Embryonic facial prominence (tissue), 1 donor: ENCODE measurements around the gene FTCD.

Experiments used
- DNase-seq: peaks from one replicate; pipeline ENCODE4 v3.0.0-alpha.2; 2016; ENCODE audit errors: extremely low spot score

FTCD gene

DNA sequence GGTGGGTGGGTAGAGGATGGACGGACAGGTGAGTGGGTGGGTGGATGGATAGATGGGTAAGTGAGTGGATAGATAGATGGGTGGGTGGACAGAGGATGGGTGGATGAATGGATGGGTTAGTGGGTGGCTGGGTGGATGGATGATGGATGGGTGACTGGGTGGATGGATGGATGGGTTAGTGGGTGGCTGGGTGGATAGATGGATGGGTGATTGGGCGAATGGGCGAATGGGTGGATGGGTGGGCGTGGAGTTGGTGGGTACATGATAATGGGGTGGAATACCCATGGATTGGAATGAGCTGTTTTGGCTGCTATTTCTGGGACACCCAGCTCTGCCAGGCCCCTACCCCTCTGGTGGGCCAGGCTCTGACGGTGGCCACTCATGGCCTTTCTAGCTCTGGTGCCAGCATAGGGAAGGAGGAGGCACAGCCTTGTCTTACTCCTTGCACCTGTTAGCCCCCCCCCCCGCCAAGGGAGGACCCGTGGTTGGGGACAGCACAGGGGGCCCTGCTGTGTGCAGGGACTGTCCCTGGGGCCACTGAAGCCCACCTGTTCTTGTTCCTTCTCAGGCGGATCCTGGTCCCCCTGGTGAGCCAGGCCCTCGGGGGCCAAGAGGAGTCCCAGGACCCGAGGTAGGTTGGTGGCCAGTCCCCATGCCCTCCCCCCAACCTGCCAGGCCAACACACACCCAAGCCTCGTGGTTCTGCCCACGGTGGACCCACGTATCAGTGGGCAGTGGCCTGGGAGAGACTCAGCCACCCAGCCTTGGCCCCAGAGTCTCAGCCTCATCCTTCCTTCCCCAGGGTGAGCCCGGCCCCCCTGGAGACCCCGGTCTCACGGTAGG, 31.1 kb downstream of the FTCD start:
- no peak for DNase-seq

DNA sequence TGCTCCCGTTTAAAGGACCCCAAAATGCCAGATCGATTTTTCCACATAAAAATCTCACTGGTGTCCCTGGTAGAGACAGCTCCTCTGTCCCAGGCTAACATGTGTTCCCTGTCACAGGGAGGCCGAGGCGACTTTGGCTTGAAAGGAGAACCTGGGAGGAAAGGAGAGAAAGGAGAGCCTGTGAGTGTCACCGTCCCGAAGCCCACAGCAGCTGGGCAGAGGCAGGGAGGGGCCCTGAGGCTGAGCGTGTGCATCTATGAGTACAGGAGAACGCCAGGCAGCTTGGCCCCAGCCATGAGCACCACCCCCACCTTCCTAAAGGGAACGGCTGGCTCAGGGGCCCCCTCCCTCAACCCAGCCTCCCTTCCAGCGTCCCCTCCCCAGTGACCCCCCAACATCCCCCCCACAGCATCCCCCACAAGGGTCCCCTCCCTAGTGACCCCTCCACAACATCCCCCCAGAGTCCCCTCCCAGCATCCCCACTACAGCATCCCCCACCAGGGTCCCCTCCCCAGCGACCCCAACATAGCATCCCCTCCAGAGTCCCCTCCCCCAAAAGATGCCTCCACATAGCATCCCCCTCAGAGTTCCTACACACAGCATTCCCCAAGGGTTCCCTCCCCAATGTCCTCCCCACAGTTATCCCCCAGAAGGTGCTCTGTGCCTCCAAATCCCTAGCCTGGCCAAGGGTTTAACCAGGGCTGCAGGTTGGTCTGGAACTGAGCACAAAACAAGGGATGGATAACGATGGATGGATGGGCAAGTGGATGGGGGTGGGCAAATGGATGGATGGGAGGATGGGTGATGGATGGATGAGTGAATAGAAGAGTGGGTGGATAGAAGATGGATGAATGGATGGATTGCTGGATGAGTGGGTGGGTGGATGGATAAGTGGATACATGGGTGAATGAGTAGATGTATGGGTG, 32.4 kb downstream of the FTCD start:
- no peak for DNase-seq

DNA sequence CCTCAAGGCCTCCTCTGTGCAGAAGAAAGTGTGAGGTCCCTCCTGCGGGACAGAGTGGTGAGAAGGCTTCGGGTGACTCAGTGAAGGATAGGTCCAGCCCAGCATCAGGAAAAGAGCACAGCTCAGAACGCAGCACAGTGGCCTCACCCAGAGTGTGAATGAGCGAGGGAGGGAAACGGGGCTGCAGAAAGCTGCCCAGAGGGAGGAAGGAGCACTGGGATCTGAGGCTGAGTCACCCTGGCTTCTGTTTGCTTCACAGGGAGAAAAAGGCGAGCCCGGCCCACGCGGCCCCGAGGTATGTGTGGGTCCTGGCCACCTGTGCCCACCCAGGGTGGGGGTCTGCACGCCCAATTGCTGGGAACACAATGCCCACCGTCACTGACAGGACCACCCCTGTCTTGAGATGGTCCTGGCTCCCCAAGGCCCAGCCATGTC, 33.1 kb downstream of the FTCD start:
- no peak for DNase-seq

DNA sequence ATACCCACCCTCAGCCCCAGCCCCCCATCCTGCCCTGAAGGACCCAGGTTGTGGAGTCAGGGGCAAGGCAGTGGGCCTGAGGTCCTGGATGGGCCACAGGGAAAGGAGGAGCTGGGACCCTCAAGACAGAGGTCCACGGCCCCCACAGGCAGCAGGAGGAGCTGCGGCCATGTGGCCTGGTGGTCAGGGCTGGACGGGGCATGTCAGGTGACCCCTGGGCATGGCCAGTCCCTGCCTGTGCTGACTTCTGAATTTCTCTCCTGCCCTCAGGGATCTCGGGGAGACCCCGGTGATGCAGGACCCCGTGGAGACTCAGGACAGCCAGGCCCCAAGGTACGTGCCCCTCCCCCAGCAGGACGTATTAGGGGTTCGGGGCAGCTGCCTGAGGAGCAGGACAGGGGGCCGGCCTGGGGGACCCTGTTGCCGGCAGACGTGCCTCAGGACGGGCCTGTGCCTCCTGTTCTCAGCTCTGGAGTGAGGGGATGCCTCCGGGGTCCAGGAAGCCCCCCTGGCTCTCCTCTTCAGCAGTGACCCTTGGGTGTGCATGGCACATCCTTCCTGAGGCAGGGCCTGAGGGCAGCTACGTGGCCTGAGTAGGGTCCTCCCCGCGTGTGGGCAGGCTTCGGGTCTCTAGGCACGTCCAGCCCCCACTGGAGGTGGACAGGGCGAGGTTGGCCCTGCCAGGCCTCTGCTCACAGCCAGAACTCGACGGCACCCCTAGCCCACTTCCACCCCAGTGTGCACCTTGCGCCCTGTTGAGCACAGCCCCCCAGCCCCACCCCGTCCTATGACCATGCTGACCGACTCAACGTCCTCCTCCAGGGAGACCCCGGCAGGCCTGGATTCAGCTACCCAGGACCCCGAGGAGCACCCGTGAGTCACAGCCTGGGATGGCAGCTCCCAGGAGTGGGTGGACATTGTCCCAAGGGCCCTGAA, 33.8 kb downstream of the FTCD start:
- DNase-seq = no peak

DNA sequence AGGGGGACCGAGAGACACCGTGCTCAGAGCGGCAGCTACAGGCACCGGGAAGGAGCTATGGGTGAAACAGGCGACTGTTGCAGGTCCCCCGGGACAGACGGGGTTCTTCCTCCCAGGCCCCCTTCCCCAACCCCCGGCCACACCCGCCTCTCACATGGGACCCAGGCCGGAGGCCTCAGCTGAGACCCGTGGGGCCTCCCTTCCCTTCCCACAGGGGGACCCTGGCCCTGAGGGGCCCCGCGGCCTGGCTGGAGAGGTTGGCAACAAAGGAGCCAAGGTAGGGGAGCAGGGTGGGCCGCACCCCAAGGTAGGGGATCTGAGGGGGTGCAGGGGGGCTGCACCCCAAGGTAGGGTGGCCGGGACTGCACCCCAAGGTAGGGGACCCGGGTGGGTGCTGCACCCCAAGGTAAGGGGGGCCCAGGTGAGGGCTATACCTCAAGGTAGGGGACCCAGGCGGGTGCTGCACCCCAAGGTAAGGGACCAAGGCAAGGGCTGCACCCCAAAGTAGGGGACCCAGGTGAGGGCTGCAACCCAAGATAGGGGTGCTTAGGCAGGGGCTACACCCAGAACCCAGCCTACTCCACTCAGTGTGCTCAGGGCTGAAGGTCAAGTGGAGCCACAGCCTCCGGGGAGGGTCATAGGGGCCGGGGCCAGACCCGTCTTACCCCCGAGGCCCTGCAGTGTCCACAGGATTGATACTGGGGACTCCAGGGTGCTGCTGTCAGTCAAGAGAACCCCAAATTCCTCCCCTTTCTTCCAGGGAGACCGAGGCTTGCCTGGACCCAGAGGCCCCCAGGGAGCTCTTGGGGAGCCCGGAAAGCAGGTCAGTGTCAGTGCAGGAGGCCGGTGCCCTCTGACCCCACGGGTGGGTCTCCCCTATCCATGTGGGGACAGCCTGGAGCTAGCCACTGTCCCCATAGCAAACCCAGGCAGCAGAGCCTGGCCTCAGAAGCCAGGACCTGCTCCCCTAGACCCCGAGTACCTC, 34.8 kb downstream of the FTCD start:
- DNase-seq = no peak

DNA sequence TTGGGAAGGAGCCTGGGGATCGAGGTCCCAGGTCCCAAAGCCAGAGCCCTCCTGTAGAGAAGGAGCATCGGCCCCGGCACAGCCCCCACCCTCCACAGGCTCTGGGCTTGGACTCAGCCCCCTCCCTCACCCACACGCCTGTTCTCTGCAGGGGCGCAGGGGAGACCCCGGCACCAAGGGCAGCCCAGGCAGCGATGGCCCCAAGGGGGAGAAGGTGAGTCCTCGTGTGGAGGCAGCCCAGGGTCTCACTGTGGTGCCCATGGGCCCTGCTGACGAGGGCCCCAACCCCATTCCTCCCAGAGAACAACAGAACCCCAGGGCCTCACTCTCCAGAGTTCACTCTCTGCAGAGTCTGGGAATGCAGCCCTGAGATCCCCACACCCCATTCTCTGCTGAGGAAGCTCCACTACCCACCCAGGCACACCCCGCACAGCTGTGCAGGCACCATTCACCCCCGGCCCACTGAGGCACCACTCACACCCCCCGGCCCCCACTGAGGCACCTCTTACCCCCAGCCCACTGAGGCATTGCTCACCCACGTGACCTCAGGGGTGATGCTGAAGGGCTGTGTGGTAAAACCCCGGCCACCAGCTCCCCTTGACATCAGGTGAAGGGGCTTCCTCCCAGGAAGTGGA, 35.6 kb downstream of the FTCD start:
- no peak for DNase-seq

DNA sequence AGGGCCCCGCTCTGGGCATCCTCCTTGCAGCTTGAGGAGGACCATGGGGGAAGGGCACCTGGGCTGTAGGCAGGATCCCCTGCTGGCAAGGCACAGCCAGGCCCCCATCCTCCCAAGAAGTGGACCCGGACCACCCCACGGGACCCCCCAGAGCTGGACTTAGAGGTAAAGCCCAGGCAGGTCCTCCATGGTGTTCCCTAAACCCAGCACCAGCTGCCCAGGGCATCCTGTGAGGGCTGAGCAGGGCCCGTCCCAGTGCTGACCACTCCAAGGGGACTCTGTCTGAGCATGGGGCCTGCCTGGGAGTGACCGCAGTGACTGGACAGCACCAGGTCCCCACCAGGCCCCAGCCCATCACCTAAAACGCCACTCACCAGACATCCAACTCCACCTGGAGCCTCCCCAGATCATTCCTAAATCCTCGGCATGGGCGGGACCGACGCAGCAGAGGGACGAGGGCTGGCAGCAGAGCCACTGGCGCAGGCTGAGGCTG, 36.2 kb downstream of the FTCD start:
- no peak for DNase-seq

DNA sequence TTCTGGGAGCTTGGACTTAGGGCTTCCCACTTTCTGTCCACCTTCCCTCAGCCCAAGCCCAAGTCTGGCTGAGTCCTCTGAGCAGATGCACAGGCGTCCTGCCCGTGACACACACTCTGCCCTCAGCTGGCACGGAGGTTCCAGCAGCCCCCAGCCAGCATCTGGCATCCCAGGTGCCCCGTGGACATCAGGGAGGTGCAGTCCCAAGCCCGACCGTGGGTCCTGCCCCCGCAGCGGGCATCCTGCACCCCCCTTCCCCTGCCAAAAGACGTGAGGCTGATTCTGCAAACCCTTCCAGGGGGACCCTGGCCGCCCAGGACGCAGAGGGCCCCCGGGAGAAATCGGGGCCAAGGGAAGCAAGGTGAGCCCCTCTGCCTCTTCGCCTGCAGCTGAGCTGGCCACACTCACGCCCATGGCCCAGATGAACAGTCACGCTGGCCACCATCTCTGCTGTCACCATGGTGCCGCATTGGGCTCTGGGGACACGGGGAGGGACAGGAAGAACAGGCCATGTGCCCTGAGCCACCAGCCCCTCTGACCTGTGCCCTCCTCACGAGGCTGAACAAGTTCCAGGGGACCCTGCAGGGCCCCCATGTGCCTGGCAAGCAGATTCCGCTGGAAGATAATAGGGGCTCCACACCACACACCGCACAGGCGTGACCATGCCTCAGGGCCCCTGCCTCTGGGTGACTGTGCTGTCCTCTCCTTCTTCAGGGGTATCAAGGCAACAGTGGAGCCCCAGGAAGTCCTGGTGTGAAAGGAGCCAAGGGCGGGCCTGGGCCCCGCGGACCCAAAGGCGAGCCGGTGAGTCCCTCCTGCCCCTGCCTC, 36.8 kb downstream of the FTCD start:
- DNase-seq = no peak

DNA sequence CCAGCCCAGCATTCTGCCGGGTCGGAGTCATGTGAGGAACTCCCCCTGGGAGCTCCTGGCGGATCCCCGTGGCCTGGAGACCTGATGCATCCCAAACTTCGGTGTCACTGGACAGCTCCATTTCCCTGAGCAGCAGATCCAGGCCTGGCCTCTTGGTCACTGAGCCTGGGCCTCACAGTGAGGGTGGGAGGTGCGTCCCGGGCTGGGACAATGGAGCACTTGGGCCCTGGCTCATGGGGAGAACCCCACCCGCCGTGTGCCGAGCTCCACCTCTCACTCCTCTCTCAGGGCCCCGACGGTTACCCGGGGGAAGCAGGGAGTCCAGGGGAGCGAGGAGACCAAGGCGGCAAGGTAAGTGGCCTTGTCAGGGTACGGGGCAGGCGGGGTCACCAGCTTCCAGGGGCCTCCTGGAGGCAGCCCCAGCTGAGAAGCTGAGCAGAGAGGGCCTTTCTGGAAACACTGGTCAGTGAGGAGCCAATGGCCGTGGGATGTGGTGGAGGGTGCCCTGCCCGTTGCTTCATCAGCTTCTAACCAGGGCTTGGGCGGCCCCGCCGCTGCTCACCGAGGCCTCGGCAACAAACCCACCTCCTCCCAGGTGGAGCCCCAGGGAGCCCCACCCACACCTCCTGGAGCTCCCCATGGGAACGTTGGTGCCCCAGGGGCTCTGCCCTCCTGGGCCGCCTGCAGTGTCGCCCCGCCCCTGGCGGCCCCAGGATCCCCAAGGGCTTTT, 37.6 kb downstream of the FTCD start:
- no peak for DNase-seq

DNA sequence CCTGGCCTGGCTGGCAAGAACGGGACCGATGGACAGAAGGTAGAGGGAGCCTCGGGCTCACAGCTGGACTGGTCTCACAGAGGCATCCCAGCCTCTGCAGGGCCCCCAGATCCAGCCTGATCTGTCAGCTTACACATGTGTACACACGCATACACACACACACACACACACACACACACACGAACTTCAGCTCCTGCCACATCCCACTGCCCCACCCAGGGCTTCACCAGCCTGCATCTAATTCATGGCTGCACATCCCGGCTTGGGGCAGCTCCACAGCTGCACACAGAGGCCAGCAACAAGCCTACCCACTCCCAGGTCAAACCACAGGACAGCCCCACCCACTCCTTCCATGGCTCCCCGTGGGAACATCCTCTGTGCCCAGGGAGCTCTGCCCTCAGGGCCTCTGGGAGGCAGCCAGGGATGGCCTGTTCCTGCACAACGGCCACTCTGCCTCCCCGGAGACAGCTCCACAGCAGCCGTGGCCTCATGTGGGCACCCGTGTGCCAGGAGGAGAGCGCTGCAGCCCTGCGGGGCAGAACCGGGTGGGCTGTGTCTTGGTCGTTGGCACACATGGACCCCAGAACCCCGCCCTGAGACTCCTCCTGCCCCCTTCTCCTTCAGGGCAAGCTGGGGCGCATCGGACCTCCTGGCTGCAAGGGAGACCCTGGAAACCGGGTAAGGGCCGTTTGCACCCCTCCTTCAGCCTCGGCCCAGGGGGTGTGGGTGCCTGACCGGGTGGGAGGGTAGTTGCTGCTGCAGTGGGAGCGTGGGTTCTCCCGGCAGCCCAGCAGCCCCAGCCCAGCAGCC, 38.4 kb downstream of the FTCD start:
- DNase-seq = no peak

DNA sequence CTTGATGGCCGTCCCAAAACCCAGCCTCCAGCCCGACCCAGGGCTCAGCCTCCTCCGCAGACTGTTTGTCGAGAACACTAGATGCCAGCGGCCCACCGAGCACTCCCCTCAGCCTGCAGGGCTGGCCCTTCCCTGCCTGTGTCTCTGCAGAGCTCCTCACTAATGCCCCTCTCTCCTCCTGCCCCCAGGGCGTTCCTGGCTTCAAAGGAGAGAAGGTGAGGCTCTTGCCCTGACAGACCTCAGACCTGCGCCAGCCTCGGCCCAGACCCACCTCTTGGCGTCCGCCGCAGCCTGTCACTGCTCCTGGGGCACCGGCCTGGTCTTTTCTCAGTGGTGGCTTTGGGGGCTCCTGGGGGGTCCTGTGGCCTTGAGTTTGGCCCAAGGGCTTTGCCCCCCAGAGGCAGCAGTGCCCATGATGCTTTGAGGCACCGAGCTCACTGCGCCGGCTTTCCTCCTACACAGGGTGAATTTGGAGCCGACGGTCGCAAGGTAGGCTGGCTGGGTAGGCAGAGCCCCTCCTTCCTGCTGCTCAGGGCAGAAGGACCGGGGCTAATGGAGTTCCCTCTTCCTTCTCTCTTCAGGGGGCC, 39.1 kb downstream of the FTCD start:
- DNase-seq = no peak

DNA sequence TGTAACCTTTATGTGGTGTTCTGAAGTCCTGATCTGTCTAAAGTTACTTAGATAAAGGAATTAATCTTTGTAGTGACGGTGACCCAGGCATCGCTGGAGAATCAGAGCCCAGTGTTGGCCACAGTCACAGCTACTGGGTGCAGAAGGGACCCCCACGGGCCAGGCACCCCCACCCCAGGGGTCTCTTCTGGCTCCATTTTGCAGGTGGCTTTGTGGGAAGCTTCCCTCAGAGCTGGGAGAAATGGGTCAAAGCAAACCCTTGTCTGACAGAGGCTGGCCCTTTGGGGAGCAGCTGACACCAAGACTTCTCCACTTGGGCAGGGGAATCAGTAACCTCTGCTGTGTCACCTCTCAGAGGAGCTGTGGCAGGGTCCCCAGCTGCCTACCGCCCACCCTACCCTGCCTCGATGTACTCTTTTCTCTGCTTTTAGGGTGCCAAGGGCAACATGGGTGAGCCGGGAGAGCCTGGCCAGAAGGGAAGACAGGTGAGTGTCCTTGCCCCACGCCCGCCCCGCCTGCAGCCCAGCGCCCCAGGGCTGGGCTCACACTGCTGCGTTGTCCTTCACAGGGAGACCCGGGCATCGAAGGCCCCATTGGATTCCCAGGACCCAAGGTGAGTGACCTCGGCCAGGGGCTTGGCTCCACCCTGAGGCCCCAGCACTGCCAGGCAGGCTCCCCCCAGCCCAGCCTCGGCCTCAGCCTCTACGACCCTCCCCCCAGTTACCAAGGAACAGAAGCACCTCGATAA, 39.8 kb downstream of the FTCD start:
- no peak for DNase-seq

DNA sequence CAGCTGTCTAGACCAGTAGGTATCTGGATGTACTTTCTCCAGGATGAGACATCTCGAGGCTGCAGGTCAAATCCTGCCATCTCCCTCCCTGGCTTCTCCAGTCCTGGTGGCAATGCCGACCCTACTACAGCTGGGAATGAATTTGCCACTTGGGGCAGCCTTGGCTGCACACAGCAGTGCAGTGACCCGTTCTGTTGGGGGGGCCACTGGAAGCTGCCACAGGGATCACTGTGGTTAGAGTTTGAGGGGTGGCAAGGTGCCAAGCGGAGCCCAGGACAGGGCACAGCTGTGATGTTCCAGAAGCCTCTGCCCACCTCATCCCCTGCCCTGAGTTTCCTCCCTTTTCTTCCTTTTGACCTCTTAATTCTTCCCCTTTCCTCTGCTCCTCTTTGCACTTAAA, 40.4 kb downstream of the FTCD start:
- DNase-seq = no peak

DNA sequence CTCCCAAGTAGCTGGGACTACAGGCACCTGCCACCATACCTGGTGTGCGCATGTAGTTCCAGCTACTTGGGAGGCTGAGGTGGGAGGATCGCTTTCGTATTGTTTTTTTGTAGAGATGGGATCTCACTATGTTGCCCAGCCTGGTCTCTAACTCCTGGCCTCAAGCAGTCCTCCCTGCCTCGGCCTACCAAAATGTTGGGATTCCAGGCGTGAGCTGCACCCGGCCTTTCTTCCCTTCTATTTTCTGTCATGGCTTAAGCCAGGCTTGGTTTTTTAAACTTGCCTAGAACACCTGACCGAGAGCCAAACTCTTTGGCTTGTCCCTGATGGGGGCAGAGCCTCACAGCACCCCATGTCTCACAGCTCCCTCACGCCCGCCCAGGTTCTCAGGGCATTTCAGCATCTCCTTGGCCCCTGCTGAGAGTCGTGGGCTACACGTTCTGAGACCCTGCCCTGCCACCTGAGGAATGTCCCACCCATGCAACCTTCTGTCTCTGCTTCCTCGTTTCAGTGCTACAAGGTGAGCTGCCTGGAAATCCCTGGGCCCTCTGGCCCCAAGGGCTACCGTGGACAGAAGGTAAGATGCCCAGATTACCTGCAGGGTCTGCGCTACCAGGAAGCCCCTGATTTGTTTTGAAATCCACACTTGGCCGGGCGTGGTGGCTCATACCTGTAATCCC, 41.7 kb downstream of the FTCD start:
- DNase-seq = no peak

DNA sequence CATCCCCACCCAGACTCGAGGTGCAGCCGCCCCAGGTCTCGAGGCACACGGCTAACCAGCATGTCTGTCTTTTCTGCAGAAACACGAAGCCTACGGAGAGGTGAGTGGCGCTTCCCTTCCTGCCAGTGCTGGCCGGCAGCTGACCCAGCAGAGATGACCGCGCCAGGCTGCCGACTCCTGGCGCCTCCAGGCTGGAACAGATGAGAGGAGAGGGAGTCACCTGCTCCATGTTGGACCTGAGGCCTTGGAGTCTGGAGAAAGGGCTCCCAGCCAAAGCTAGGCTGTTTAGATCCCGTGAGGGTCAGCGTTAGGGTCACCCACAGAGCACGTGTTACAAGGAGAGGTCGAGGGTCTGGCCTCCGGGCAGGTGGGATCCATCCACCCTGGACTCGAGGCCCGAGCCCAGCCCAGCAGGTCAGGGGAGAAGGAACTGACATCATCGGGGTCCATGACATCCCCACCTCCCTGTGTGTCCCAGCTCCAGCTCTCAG, 42.6 kb downstream of the FTCD start:
- DNase-seq = no peak
